Ovary (tissue), 10 donors: ENCODE data around the gene RANBP10. TPM values are rescaled to one million over a fixed set of nuclear protein-coding genes. Genes with fewer than 3 reads are reported as not detected.

ENCODE experiments used
- DNase-seq, 5 donors: peaks; one replicate each; pipeline ENCODE4 v3.0.0-alpha.2; 2019 to 2020
- H3K27ac ChIP-seq, 2 donors: fragments of 200-600 bp; one replicate each; pipeline versions ENCODE4 v1.5.1 to v1.8.0; 2019 to 2022
- H3K27me3 ChIP-seq: fragments of 200-600 bp; one replicate; pipeline ENCODE4 v1.8.0; 2022
- H3K36me3 ChIP-seq: fragments of 200-600 bp; sonication (generic); one replicate; pipeline ENCODE4 v1.5.1; 2019
- H3K4me1 ChIP-seq: one replicate; pipeline ENCODE4 v1.8.1; 2013; ENCODE audit warnings: mild to moderate bottlenecking, moderate library complexity; ENCODE audit not compliant: insufficient read depth
- H3K4me3 ChIP-seq: fragments of 200-600 bp; sonication (generic); one replicate; pipeline ENCODE4 v1.5.1; 2017
- H3K9me3 ChIP-seq, 2 donors: fragments of 200-600 bp in 1 of 2; sonication (generic) in 1 of 2; one replicate each; pipeline versions ENCODE4 v1.5.1 to v1.8.1; 2013 to 2019; ENCODE audit warnings: mild to moderate bottlenecking in 1 of 2, moderate library complexity in 1 of 2
- CTCF ChIP-seq, 3 donors: fragments of 450-650 bp in 2 of 3; fragments of 200-600 bp in 1 of 3; IDR thresholded peaks; one replicate each; pipeline versions ENCODE4 v1.5.1 to v1.8.0; 2016 to 2022; ENCODE audit warnings: antibody characterized with exemption in 3 of 3, mild to moderate bottlenecking in 1 of 3
- EP300 ChIP-seq: sonication (generic); formaldehyde crosslinking; IDR thresholded peaks from one replicate; pipeline ENCODE4 v1.6.1; 2017; ENCODE audit warnings: antibody characterized with exemption
- POLR2A ChIP-seq: fragments of 450-650 bp; IDR thresholded peaks from one replicate; pipeline ENCODE4 v1.6.1; 2017; ENCODE audit warnings: antibody characterized with exemption, mild to moderate bottlenecking, moderate library complexity
- WGBS, 3 donors: extraction: QIAGEN DNeasy Blood & Tissue Kit in 1 of 3; methylation state at CpG; one replicate each; pipeline versions ENCODE4 v1.1.5 to v1.1.7; 2013 to 2017; 5-methylcytosine and 5-hydroxymethylcytosine counted together
- intact Hi-C, 4 donors: fragments of 100-400 bp; cut with DNase I; formaldehyde crosslinking; loops; one replicate each; pipeline versions ENCODE4 v1.11.0 to v1.15.1; 2022 to 2023
- long read RNA-seq, 3 donors: library from polyadenylated mRNA in 2 of 3; unstranded in 2 of 3; transcript quantifications; one replicate each; pipeline ENCODE4 v2.0.0 and lab custom pipeline, GENCODE V29; 2021 to 2026
- polyA plus RNA-seq, 2 donors: library from polyadenylated mRNA; stranded (reverse); fragments of 200-250 nt in 1 of 2; fragments of 350-450 nt in 1 of 2; fragmentation: Illumina TruSeq in 1 of 2; extraction: RNeasy Lipid Tissue Mini Kit (QIAGEN cat#74804) in 1 of 2; gene quantifications; one replicate each; pipeline ENCODE4 v1.2.3, GENCODE V29; 2013 to 2014
- total RNA-seq, 7 donors: library from RNA; depleted of rRNA in 2 of 7; stranded (reverse); fragments of >200 nt in 2 of 7; fragmentation: NEBNext Ultra II Directional in 3 of 7; extraction: Animal tissue kit (Norgen Biotek cat#: 25700) in 3 of 7; gene quantifications; one replicate each; pipeline versions ENCODE4 v1.1.0 to v1.2.4, GENCODE V29; 2016 to 2023
- donor health status: DM: no; HTN: no; CAD: no; lungs with moderate emphysema.
- donor health status: DM: no; HTN: no; CAD: no.
- donor health status: Bipolar disorder and iron deficiency.
- donor health status: DM: yes; HTN: yes; CAD: no.
- donor health status: DM: no; HTN: no; CAD: no.
- donor health status: DM: yes; HTN: yes; CAD: no.

The RANBP10 gene
- 10 to 100 TPM in 6 of 7 donors, 1 to 10 TPM in 1; 8.3 to 19.6 (median 17.1) TPM for total RNA-seq
- polyA plus RNA-seq: 10 to 100 TPM; 13.0 to 15.5 TPM
- long read RNA-seq, donor 1, full-length matches to known transcripts: 16 of 53 reads
- long read RNA-seq, donor 1, partial matches to known transcripts: 16 of 53 reads
- long read RNA-seq, donor 1, other reads (novel, unspliced or antisense): 21 of 53 reads
- long read RNA-seq, donor 2: 0 reads
- long read RNA-seq, donor 3, full-length matches to known transcripts: 11 of 29 reads
- long read RNA-seq, donor 3, partial matches to known transcripts: 14 of 29 reads
- long read RNA-seq, donor 3, other reads (novel, unspliced or antisense): 4 of 29 reads

GRCh38 chr16:67806428-67807147 is at the start of gene RANBP10, which contains the start of gene TSNAXIP1:
Gene RANBP10, minus strand, starts transcription at chr16:67806560. Its CDS starts 24 bp downstream, at chr16:67806536.
Gene TSNAXIP1, plus strand, starts transcription at chr16:67806889. Its CDS starts 261 bp downstream, at chr16:67807150.
- Histone ChIP-seq H3K27me3 (no peaks in the 10 kb centered on the region), H3K36me3 (no peaks in the 10 kb centered on the region), H3K27ac (peak within 1 kb of the TSS; percentile 52 to 71), H3K4me3 (peak within 1 kb of the TSS; percentile 100), H3K9me3 (no peaks in the 10 kb centered on the region), H3K4me1 (peaks cover 4% of the 10 kb centered on the region)
- TF ChIP-seq CTCF (IDR thresholded peaks at IDR 0.05) (no peak), POLR2A (peak; percentile 86), EP300 (no peak)
- DNase-seq: peak; percentile 95 to 97 (median 96)
- WGBS, 3 donors: 1% methylated on average over 31 to 54 of the region's 54 CpGs
- intact Hi-C loops: loop anchor here in 1 of 4 donors (10.0 kb wide), 1 partner anchor 132 kb away; no protein-coding TSS in a partner anchor

- Histone ChIP-seq H3K9me3 (no peaks in the 10 kb centered on the region), H3K27ac (no peak overlapping the region)
- 29 to 61% (median 45%) methylated on average over 10 of the region's 10 CpGs for WGBS, 3 donors
These were observed 49.4 kb upstream of the RANBP10 start for GRCh38 chr16:67855789-67856188.

GRCh38 chr16:67853670-67854069 is 47.3 kb upstream of the RANBP10 start:
- intact Hi-C loops: no loop called here
- WGBS, 3 donors: 98 to 100% (median 98%) methylated on average over 3 of the region's 3 CpGs
- Histone ChIP-seq H3K4me1 (peaks cover 19% of the 10 kb centered on the region), H3K27me3 (no peaks in the 10 kb centered on the region), H3K9me3 (no peaks in the 10 kb centered on the region), H3K36me3 (no peaks in the 10 kb centered on the region), H3K4me3 (no peak overlapping the region), H3K27ac (no peak overlapping the region)
- TF ChIP-seq CTCF (IDR thresholded peaks at IDR 0.05) (no peak), POLR2A (no peak)
- no peak for DNase-seq

More at GRCh38 chr16:67855789-67856188, 49.4 kb upstream of the RANBP10 start:
- peak in 3 of 5 donors; percentile 33 to 53 (median 49) for DNase-seq
- H3K36me3 ChIP-seq: no peaks in the 10 kb centered on the region
- peaks cover 19% of the 10 kb centered on the region for H3K4me1 ChIP-seq
- TF ChIP-seq EP300: no peak
- TF ChIP-seq POLR2A: no peak
- no peak for TF ChIP-seq CTCF (IDR thresholded peaks at IDR 0.05)
- intact Hi-C loops: no loop called here
- no peaks in the 10 kb centered on the region for H3K27me3 ChIP-seq
- H3K4me3 ChIP-seq: no peak overlapping the region

- no peak for DNase-seq
- 61 to 77% (median 66%) methylated on average over 11 of the region's 11 CpGs for WGBS, 3 donors
- H3K4me3 ChIP-seq: peak overlapping the region; percentile 93
- intact Hi-C loops: no loop called here
- peaks cover 16% of the 10 kb centered on the region for H3K4me1 ChIP-seq
- H3K27ac ChIP-seq: no peak overlapping the region
- no peaks in the 10 kb centered on the region for H3K9me3 ChIP-seq
- H3K27me3 ChIP-seq: no peaks in the 10 kb centered on the region
- no peak for TF ChIP-seq POLR2A
- no peak for TF ChIP-seq CTCF (IDR thresholded peaks at IDR 0.05)
- no peak for TF ChIP-seq EP300
- no peaks in the 10 kb centered on the region for H3K36me3 ChIP-seq
These were observed 41.8 kb upstream of the RANBP10 start for GRCh38 chr16:67848118-67848517.
